K562 (cell line): ENCODE data around the gene FRYL.

ENCODE experiments used
- CEBPB ChIP-seq: fragments of 450-650 bp; IDR thresholded peaks from 2 replicates; pipeline ENCODE4 v1.6.1; 2016; ENCODE audit warnings: missing genetic modification characterization, missing compliant biosample characterization
- EZH2 ChIP-seq: IDR thresholded peaks from 2 replicates; pipeline ENCODE4 v1.6.1; 2012; ENCODE audit warnings: low read depth, mild to moderate bottlenecking, inconsistent platforms, low read length, borderline replicate concordance
- FOXA1 ChIP-seq: fragments of 450-650 bp; IDR thresholded peaks from 2 replicates; pipeline ENCODE4 v1.6.1; 2016; ENCODE audit warnings: mild to moderate bottlenecking, borderline replicate concordance
- FOXJ3 ChIP-seq: sonication (generic); formaldehyde crosslinking; IDR thresholded peaks from 2 replicates; pipeline ENCODE4 v1.4.0; 2020; ENCODE audit warnings: mild to moderate bottlenecking, missing genetic modification reagents
- POLR2AphosphoS5 ChIP-seq: IDR thresholded peaks from 2 replicates; pipeline ENCODE4 v1.6.1; 2011; ENCODE audit warnings: mild to moderate bottlenecking, low read depth, low read length, moderate library complexity; ENCODE audit not compliant: control insufficient read depth, insufficient read depth
- SMARCC2 ChIP-seq: fragments of 450-650 bp; IDR thresholded peaks from 2 replicates; pipeline ENCODE4 v1.6.1; 2017; ENCODE audit warnings: antibody characterized with exemption, moderate library complexity, mild to moderate bottlenecking, low read depth
- TF ChIP-seq, protein P1 (sequence below), 3 experiments: IDR thresholded peaks in 2 of 3; conservative IDR thresholded peaks in 1 of 3; 2 replicates each; pipeline ENCODE4 v1.5.1; 2011 to 2012; ENCODE audit warnings: low read length in 3 of 3, mild to moderate bottlenecking in 3 of 3, control low read depth in 2 of 3, improper control_type of control experiment in 1 of 3, inconsistent platforms in 1 of 3, low read depth in 1 of 3, mixed read lengths in 1 of 3, moderate library complexity in 1 of 3; ENCODE audit not compliant: insufficient read depth in 2 of 3
- TF ChIP-seq, protein P2 (sequence below): fragments of 150-350 bp; conservative IDR thresholded peaks from 2 replicates; pipeline ENCODE4 v1.6.1; 2014; ENCODE audit warnings: low read length

- TF ChIP-seq CEBPB (tag) (no peak), POLR2AphosphoS5 (no peak), FOXJ3 (no peak), EZH2 (no peak), SMARCC2 (no peak), FOXA1 (no peak)
- TF ChIP-seq, protein P1, sequence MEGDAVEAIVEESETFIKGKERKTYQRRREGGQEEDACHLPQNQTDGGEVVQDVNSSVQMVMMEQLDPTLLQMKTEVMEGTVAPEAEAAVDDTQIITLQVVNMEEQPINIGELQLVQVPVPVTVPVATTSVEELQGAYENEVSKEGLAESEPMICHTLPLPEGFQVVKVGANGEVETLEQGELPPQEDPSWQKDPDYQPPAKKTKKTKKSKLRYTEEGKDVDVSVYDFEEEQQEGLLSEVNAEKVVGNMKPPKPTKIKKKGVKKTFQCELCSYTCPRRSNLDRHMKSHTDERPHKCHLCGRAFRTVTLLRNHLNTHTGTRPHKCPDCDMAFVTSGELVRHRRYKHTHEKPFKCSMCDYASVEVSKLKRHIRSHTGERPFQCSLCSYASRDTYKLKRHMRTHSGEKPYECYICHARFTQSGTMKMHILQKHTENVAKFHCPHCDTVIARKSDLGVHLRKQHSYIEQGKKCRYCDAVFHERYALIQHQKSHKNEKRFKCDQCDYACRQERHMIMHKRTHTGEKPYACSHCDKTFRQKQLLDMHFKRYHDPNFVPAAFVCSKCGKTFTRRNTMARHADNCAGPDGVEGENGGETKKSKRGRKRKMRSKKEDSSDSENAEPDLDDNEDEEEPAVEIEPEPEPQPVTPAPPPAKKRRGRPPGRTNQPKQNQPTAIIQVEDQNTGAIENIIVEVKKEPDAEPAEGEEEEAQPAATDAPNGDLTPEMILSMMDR (IDR thresholded peaks at IDR 0.05 in 2 of 3, conservative IDR thresholded peaks at IDR 0.05 in 1 of 3; ENCODE audit: insufficient read depth in 2 of 3, low read depth in 1 of 3, low read length in 3 of 3) = no peak
- TF ChIP-seq, protein P2, sequence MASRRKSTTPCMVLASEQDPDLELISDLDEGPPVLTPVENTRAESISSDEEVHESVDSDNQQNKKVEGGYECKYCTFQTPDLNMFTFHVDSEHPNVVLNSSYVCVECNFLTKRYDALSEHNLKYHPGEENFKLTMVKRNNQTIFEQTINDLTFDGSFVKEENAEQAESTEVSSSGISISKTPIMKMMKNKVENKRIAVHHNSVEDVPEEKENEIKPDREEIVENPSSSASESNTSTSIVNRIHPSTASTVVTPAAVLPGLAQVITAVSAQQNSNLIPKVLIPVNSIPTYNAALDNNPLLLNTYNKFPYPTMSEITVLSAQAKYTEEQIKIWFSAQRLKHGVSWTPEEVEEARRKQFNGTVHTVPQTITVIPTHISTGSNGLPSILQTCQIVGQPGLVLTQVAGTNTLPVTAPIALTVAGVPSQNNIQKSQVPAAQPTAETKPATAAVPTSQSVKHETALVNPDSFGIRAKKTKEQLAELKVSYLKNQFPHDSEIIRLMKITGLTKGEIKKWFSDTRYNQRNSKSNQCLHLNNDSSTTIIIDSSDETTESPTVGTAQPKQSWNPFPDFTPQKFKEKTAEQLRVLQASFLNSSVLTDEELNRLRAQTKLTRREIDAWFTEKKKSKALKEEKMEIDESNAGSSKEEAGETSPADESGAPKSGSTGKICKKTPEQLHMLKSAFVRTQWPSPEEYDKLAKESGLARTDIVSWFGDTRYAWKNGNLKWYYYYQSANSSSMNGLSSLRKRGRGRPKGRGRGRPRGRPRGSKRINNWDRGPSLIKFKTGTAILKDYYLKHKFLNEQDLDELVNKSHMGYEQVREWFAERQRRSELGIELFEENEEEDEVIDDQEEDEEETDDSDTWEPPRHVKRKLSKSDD = no peak
Observed at GRCh38 chr4:48462363-48462762, 317.7 kb downstream of the FRYL start.
